A673 (cell line): ENCODE results near the gene C11orf68. TPM values are rescaled to one million over a fixed set of nuclear protein-coding genes. Genes with fewer than 3 reads are reported as not detected.

ENCODE experiments used
- BruUV-seq: library from RNA; stranded (reverse); fragments of 400-500 nt; replicated peaks from 2 replicates; lab custom pipeline; 2021; lab: Mats Ljungman, UMichigan
- CTCF ChIA-PET: fragments of 300-600 bp; sonication (Branson Sonifier 250); formaldehyde crosslinking; loops from one replicate; lab custom pipeline; 2022; ENCODE audit warnings: antibody characterized with exemption; lab: Charles Lee
- POLR2A ChIA-PET: fragments of 300-600 bp; sonication (Branson Sonifier 250); formaldehyde crosslinking; loops from one replicate; lab custom pipeline; 2022; ENCODE audit warnings: antibody characterized with exemption; ENCODE audit not compliant: low non-redundant PET; lab: Charles Lee
- DNase-seq: peaks from one replicate; pipeline ENCODE4 v3.0.0-alpha.2; 2015; ENCODE audit warnings: low spot score
- H3K27ac ChIP-seq: fragments of 200-600 bp; sonication (generic); 2 replicates; pipeline ENCODE4 v1.5.1; 2016; ENCODE audit warnings: mixed run types, low read depth, mild to moderate bottlenecking, mixed read lengths, antibody characterized with exemption, low read length; ENCODE audit not compliant: poor library complexity, severe bottlenecking
- H3K27me3 ChIP-seq: fragments of 200-600 bp; sonication (generic); replicated peaks from 2 replicates; pipeline ENCODE4 v1.6.1; 2017; ENCODE audit warnings: mixed run types, low read depth, mild to moderate bottlenecking, mixed read lengths, antibody characterized with exemption, low read length; ENCODE audit not compliant: insufficient read depth, poor library complexity
- H3K36me3 ChIP-seq: fragments of 200-600 bp; sonication (generic); 2 replicates; pipeline ENCODE4 v1.6.1; 2016; ENCODE audit warnings: mixed run types, mild to moderate bottlenecking, mixed read lengths, antibody characterized with exemption, low read length; ENCODE audit not compliant: insufficient read depth, poor library complexity, severe bottlenecking
- H3K4me1 ChIP-seq: fragments of 200-600 bp; sonication (generic); 2 replicates; pipeline ENCODE4 v1.6.1; 2017; ENCODE audit warnings: mixed run types, mild to moderate bottlenecking, mixed read lengths, antibody characterized with exemption, low read length; ENCODE audit not compliant: insufficient read depth, poor library complexity, severe bottlenecking
- H3K4me3 ChIP-seq: fragments of 200-600 bp; sonication (generic); 2 replicates; pipeline ENCODE4 v1.5.1; 2016; ENCODE audit warnings: low read depth, mixed run types, mild to moderate bottlenecking, mixed read lengths, low read length; ENCODE audit not compliant: poor library complexity, severe bottlenecking
- H3K9me3 ChIP-seq: fragments of 200-600 bp; sonication (generic); 2 replicates; pipeline ENCODE4 v1.6.1; 2016; ENCODE audit warnings: mixed run types, low read depth, mild to moderate bottlenecking, mixed read lengths, antibody characterized with exemption, low read length; ENCODE audit not compliant: poor library complexity, severe bottlenecking
- CTCF ChIP-seq: fragments of 300-800, 200-600 bp; sonication (generic); conservative IDR thresholded peaks from 2 replicates; pipeline ENCODE4 v1.5.1; 2017; ENCODE audit warnings: low read depth, mild to moderate bottlenecking, antibody characterized with exemption, low read length, moderate library complexity, mixed read lengths
- EZH2 ChIP-seq: fragments of 200-600 bp; sonication (generic); IDR thresholded peaks from 2 replicates; pipeline ENCODE4 v1.6.1; 2017; ENCODE audit warnings: borderline replicate concordance, low read depth, mild to moderate bottlenecking, mixed read lengths, antibody characterized with exemption, low read length; ENCODE audit not compliant: poor library complexity, severe bottlenecking
- intact Hi-C: fragments of 100-400 bp; cut with micrococcal nuclease; formaldehyde crosslinking; loops from one replicate; pipeline ENCODE4 v1.10.0; 2022; ENCODE audit not compliant: unreplicated experiment
- total RNA-seq: library from RNA; stranded (reverse); gene quantifications from 2 replicates; pipeline ENCODE4 v1.2.3, GENCODE V29; 2021

Gene C11orf68
- total RNA-seq, 1 experiment from 2014 or later, result 22.4 TPM

- DNase-seq, result peak; percentile 75
- ChIA-PET CTCF (interaction anchor here (1.2 kb wide), 1 partner anchor 44 kb away, joined by 13 read pairs; the partner anchor contains the start of gene FIBP), POLR2A (no interaction called here)
- no peak for TF ChIP-seq EZH2
- TF ChIP-seq CTCF, result no peak; the same call in 1 of the 2 replicates
- H3K36me3 ChIP-seq, result no peaks in the 10 kb centered on the region
- H3K9me3 ChIP-seq, result no peaks in the 10 kb centered on the region
- H3K4me1 ChIP-seq, result no peaks in the 10 kb centered on the region
- BruUV-seq, result no TSS peak
- intact Hi-C loops, result no loop called here
- H3K27me3 ChIP-seq, result no peaks in the 10 kb centered on the region
- no peak overlapping the region for H3K27ac ChIP-seq
- H3K4me3 ChIP-seq, result no peak overlapping the region
Measured at GRCh38 chr11:65932558-65932919, 13.7 kb upstream of the C11orf68 start.

GRCh38 chr11:65931773-65932557 is 13.1 kb upstream of the C11orf68 start:
- BruUV-seq, result no TSS peak
- CTCF ChIA-PET, result interaction anchor here (0.6 to 1.2 kb wide), 2 partner anchors 42 to 43 kb away, joined by 3 to 13 read pairs; partner anchors contain the start of genes CCDC85B and FIBP
- H3K4me3 ChIP-seq, result no peak overlapping the region
- H3K36me3 ChIP-seq, result no peaks in the 10 kb centered on the region
- intact Hi-C loops, result no loop called here
- DNase-seq, result no peak
- H3K27ac ChIP-seq, result no peak overlapping the region
- H3K4me1 ChIP-seq, result no peaks in the 10 kb centered on the region
- H3K27me3 ChIP-seq, result no peaks in the 10 kb centered on the region
- H3K9me3 ChIP-seq, result no peaks in the 10 kb centered on the region
- TF ChIP-seq EZH2 (no peak), CTCF (no peak)
- POLR2A ChIA-PET, result no interaction called here

GRCh38 chr11:65928667-65929066 is 9.8 kb upstream of the C11orf68 start:
- intact Hi-C loops, result no loop called here
- TF ChIP-seq CTCF (no peak), EZH2 (no peak)
- Histone ChIP-seq H3K9me3 (no peaks in the 10 kb centered on the region), H3K27ac (no peak overlapping the region), H3K27me3 (no peaks in the 10 kb centered on the region), H3K36me3 (no peaks in the 10 kb centered on the region), H3K4me3 (no peak overlapping the region), H3K4me1 (no peaks in the 10 kb centered on the region)
- CTCF ChIA-PET, result no interaction called here
- POLR2A ChIA-PET, result no interaction called here
- DNase-seq, result no peak
- no TSS peak for BruUV-seq
